Right lobe of liver (tissue), 4 donors: Measurements from ENCODE around the gene GAL3ST1.

ENCODE experiments used
- CTCF ChIP-seq, 4 donors: fragments of 200-600 bp in 3 of 4; fragments of 450-650 bp in 1 of 4; IDR thresholded peaks; one replicate each; pipeline versions ENCODE4 v1.5.1 to v1.8.0; 2016 to 2022; ENCODE audit warnings: antibody characterized with exemption in 4 of 4, mild to moderate bottlenecking in 2 of 4
- POLR2A ChIP-seq: fragments of 450-650 bp; IDR thresholded peaks from one replicate; pipeline ENCODE4 v1.6.1; 2017; ENCODE audit warnings: antibody characterized with exemption, mild to moderate bottlenecking
- donor health status: DM: no; HTN: no; CAD: no.
- donor health status: DM: no; HTN: no; CAD: no.
- donor health status: DM: no; HTN: yes; CAD: no.

GRCh38 chr22:30578481-30578880 lies 4.0 kb upstream of the GAL3ST1 start:
- no peak for TF ChIP-seq CTCF (IDR thresholded peaks at IDR 0.05)
- no peak for TF ChIP-seq POLR2A
